NOMO-1 treated with dmso at 0.1 percent for 144 hours (cell line): ENCODE measurements around the gene NIT1.
A peak's percentile ranks its signal among the peaks of the same experiment; 100 is the strongest.

Experiments used
- DNase-seq: peaks from one replicate; lab custom pipeline; 2025; ENCODE audit not compliant: unreplicated experiment; lab: John Stamatoyannopoulos, UW

The NIT1 gene

GRCh38 chr1:161145832-161146231 lies 27.9 kb downstream of the NIT1 start:
- no peak for DNase-seq

- no peak for DNase-seq
Observed at GRCh38 chr1:161153176-161153575, 35.3 kb downstream of the NIT1 start.

GRCh38 chr1:161153682-161154337 lies 35.9 kb downstream of the NIT1 start, which contains the start of gene UFC1:
TSS of gene UFC1 (plus strand) at chr1:161153978. CDS start at chr1:161153998, 20 bp downstream.
- peak; percentile 90 for DNase-seq

DNA sequence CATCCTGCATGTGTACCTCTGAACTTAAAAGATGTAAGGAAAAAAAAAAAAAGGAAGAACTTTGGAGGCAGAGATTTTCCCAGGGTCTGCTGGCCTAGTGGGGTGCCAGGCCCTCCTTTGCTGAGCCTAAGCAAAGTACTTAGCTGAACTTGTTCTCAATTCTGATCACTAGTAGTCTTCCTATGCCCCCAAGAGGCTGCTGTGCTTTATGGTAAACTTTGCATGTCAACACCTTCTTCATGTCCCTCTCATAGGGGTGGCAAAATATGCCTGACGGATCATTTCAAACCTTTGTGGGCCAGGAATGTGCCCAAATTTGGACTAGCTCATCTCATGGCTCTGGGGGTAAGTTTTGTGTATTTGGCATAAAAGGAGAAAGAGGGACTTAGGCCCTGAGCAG lies 40.0 kb downstream of the NIT1 start:
- no peak for DNase-seq

DNA sequence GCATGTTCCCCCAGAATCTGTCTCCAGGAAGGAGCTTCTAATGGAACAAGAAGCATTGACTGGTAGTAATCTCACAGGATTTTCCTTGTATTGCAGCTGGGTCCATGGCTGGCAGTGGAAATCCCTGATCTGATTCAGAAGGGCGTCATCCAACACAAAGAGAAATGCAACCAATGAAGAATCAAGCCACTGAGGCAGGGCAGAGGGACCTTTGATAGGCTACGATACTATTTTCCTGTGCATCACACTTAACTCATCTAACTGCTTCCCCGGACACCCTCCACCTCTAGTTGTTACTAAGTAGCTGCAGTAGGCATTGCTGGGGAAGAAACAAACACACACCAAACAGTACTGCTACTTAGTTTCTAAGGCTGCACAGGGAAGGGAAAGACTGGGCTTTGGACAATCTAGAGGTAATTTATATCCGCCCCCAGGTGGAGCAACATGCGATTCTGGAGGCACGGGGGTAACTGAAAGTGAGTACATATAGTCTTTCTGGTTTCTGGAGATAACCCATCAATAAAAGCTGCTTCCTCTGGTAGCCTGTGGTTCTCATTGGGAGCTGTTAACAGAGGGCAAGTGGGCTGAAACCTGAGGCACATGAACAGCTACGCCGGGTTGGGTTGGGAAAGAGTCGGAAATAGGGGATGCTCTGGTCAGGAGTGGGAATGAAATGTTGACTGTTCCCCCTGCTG lies 40.6 kb downstream of the NIT1 start:
- no peak for DNase-seq

GRCh38 chr1:161159087-161159912 lies 41.4 kb downstream of the NIT1 start, which contains the start of gene USP21:
TSS of gene USP21 (plus strand) at chr1:161159500. CDS start at chr1:161160641, 1,141 bp downstream.
- DNase-seq: peak; percentile 84

- no peak for DNase-seq
Observed at GRCh38 chr1:161159913-161160243, 42.0 kb downstream of the NIT1 start.

GRCh38 chr1:161160671-161161145 lies 42.8 kb downstream of the NIT1 start:
- DNase-seq: no peak

GRCh38 chr1:161161652-161162051 lies 43.7 kb downstream of the NIT1 start:
- DNase-seq: no peak

GRCh38 chr1:161162052-161162451 lies 44.1 kb downstream of the NIT1 start:
- DNase-seq: no peak

GRCh38 chr1:161162806-161163205 lies 44.9 kb downstream of the NIT1 start:
- DNase-seq: no peak

DNA sequence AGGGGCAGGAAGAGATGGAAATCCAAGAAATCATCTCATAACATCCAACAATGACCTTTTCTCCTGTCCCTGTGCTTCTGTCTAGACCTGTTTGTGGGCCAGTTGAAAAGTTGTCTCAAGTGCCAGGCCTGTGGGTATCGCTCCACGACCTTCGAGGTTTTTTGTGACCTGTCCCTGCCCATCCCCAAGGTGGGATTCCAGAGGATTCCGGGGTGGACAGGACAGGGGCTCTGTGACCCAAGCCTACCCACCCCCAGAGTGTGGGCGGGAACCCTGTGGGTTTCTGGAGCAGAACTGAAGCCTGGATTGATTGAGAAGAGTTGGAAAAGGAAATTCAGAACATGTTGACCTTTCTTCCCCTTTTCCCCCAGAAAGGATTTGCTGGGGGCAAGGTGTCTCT lies 45.9 kb downstream of the NIT1 start:
- DNase-seq: no peak

DNA sequence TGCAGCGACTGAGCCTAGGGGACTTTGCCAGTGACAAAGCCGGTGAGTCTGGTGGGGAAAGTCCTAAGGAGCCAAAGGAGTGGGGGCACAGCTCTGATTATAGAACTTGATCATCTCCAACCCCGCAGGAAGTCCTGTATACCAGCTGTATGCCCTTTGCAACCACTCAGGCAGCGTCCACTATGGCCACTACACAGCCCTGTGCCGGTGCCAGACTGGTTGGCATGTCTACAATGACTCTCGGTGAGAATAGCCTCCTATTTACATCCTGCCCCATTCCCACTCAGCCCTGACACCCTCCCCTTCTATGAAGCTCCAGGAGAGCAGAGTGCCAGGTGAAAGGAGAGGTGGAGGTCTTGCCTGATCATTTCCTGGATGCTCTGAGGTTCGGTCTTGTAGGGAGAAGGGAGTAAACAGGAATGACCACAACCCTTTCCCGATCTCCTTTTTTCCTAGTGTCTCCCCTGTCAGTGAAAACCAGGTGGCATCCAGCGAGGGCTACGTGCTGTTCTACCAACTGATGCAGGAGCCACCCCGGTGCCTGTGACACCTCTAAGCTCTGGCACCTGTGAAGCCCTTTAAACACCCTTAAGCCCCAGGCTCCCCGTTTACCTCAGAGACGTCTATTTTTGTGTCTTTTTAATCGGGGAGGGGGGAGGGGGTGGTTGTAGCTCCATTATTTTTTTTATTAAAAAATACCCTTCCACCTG lies 47.2 kb downstream of the NIT1 start:
- no peak for DNase-seq

GRCh38 chr1:161165742-161166668 lies 48.1 kb downstream of the NIT1 start, which contains the start of gene PPOX:
TSS of gene PPOX (plus strand) at chr1:161166426. CDS start at chr1:161166848, 422 bp downstream.
- peak; percentile 99 for DNase-seq

DNA sequence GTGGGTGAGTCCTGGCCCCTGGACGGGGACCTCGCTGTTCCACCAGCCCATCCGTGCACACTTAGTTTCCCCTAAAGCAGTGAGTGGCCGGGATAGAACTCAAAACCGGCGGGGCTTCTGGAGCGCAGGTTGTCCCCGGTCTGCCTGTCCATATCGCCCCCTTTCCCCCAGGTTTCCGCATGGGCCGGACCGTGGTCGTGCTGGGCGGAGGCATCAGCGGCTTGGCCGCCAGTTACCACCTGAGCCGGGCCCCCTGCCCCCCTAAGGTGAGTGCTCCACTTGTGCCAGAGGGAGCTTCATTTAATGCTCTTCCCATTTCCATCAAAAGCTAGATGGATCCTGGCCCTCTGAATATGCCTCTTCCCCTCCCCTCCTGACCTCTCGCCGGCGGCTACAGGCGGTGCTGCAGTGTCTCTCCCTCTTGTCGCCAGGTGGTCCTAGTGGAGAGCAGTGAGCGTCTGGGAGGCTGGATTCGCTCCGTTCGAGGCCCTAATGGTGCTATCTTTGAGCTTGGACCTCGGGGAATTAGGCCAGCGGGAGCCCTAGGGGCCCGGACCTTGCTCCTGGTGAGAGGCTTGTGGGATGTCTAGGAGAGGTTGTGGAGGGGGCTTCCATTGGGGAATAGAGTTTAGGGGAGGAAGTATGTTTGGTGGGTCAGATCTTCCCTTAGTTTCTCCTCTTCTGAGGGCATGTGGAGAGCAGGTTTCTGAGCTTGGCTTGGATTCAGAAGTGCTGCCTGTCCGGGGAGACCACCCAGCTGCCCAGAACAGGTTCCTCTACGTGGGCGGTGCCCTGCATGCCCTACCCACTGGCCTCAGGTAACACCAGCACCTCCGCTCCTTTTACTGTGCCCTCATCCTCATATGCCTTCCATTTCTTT lies 49.0 kb downstream of the NIT1 start:
- DNase-seq: no peak

DNA sequence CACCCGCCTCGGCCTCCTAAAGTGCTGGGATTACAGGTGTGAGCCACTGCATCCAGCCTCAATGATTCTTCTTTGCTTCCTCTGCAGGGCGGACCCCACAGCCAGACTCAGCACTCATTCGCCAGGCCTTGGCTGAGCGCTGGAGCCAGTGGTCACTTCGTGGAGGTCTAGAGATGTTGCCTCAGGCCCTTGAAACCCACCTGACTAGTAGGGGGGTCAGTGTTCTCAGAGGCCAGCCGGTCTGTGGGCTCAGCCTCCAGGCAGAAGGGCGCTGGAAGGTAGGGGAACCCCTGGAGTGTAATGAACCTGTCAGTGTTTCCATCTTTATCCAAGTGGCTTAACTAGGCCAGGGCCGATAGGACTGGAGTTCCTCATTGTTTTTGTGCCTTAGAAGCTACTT lies 51.0 kb downstream of the NIT1 start:
- DNase-seq: no peak
